Neural progenitor cell (in vitro differentiated cells): Measurements from ENCODE around the gene MDFIC2.

Experiments used
- CTCF ChIP-seq: fragments of 200-600 bp; sonication (generic); IDR thresholded peaks from 2 replicates; pipeline ENCODE4 v1.5.1; 2017; ENCODE audit warnings: antibody characterized with exemption, mild to moderate bottlenecking
- EZH2 ChIP-seq: fragments of 200-600 bp; sonication (generic); IDR thresholded peaks from 2 replicates; pipeline ENCODE4 v1.6.1; 2017; ENCODE audit warnings: antibody characterized with exemption, mild to moderate bottlenecking, moderate library complexity
- EZH2phosphoT487 ChIP-seq: fragments of 200-600 bp; sonication (generic); IDR thresholded peaks from 2 replicates; pipeline ENCODE4 v1.6.1; 2017; ENCODE audit warnings: antibody characterized with exemption

- TF ChIP-seq CTCF: no peak
- TF ChIP-seq EZH2phosphoT487: no peak
- no peak for TF ChIP-seq EZH2
Measured at GRCh38 chr3:70256566-70256965, 55.9 kb downstream of the MDFIC2 start.
